Raji (cell line): ENCODE data around the gene COQ6.

Experiments
- POLR2A ChIP-seq: IDR thresholded peaks from 2 replicates; pipeline ENCODE4 v1.6.1; 2011; ENCODE audit warnings: low read depth, low read length, control low read depth; ENCODE audit not compliant: insufficient read depth

COQ6 gene

DNA sequence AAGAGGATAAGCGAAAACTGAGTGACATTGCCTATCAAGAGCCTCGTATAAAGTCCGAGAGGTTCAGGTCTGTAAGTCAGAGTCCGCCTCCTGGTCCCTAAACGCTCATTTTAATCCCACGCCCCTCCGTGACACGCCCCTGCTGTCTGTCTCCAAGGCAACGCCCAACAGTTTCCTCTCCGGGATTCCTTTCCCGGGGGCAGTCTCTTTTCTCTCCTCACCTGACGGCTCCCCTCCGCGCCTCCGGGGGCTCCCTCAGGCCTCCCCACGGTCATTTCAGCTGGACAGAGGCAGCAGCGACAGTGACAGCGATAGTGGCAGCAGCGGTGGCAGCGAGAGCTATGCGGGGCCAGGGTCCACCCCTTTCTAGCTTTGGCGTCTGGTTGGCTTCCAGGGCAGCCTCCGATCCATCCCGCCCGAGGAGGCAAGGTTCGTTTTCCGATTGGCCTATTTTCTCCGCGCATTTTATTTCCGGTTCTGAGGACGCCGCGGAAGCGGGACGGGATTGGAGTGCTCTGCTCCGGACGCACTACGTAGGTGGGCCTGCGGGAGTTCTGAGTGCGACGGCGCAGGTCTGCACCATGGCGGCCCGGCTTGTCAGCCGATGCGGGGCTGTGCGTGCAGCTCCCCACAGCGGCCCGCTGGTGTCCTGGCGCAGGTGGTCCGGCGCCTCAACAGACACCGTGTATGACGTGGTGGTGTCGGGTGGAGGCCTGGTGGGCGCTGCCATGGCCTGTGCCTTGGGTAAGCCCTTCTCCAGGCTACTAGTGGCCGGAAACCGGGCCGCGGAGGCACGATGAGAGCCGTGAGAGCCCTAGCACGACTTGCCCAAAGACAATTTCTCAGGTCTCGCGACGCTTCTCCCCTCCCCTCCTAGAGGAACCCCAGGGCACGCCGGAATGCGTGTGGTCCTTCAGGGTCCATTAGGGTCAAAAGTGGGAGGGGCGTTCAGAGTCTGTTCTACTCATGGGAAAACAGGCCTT is at the start of gene COQ6, which contains the start of gene FAM161B:
Gene COQ6, plus strand, starts transcription at position 551 of the 983 bp plus-strand sequence. Its CDS starts 31 bp downstream, at position 582.
Gene FAM161B, minus strand, starts transcription at position 343 of the 983 bp plus-strand sequence. Its CDS starts 68 bp downstream, at position 275.
- TF ChIP-seq POLR2A = peak; percentile 93

GRCh38 chr14:73903028-73903427 is 47.1 kb upstream of the COQ6 start:
- no peak for TF ChIP-seq POLR2A

DNA sequence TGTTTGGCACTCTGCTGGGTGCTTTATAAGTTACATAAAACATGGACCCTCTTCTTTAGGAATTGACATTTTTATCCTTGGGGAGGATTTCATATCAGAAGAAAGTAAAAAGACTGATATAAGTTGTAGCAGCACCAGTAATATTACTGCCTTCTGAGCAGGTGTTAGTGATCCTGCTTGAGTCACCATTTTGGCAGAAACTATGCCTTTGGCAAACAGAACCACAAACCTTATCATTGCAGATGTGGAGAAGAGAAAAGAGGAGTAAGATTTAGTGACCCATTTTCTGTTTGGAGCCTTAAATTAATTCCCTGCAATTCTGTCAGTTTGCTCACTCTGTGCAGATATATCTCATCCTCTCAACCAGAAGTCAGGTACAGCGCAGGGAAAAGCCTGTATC is 40.4 kb upstream of the COQ6 start:
- no peak for TF ChIP-seq POLR2A

DNA sequence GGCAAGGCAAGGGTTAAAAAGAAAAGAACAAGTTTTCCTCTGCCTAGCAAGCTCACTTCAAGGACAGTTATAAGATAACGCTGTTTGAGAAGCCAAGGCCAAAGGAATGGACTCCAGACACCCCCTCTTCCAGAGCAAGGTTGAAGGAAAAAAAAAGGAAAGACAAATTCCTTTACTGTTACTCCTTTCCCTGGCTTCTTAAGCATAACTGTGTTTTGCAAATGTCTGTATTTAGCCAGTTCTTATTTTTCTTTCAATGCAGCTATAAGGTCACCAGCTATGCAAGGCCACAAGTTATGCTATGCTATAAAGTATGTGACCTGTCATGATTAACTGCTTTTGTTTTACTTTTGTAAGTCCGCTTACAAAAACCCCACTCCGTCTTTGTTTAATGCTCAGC is 36.8 kb upstream of the COQ6 start:
- TF ChIP-seq POLR2A = no peak

GRCh38 chr14:73916324-73916723 is 33.8 kb upstream of the COQ6 start:
- TF ChIP-seq POLR2A = no peak

DNA sequence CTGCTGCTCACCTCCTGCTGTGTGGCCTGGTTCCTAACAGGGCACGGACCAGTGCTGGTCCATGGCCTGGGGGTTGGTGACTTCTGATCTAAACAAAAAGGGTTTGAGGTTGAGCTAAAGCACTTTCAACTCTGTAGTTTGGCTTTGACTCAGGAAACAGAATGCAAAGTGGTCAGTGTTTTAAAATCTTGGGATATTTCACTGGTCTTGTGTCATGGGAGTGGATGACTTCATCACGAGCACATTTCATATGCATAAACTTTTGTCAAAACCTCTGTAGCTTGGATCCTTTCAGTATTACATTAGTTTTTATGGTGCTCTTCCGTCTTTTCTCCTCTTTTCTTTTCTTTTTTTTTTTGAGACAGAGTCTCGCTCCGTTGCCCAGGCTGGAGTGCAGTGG is 25.8 kb upstream of the COQ6 start:
- no peak for TF ChIP-seq POLR2A

- TF ChIP-seq POLR2A = no peak
These were observed 14.4 kb upstream of the COQ6 start for GRCh38 chr14:73935666-73936065.

GRCh38 chr14:73936548-73936947 is 13.6 kb upstream of the COQ6 start:
- no peak for TF ChIP-seq POLR2A

GRCh38 chr14:73937012-73937411 is 13.1 kb upstream of the COQ6 start:
- TF ChIP-seq POLR2A = no peak

DNA sequence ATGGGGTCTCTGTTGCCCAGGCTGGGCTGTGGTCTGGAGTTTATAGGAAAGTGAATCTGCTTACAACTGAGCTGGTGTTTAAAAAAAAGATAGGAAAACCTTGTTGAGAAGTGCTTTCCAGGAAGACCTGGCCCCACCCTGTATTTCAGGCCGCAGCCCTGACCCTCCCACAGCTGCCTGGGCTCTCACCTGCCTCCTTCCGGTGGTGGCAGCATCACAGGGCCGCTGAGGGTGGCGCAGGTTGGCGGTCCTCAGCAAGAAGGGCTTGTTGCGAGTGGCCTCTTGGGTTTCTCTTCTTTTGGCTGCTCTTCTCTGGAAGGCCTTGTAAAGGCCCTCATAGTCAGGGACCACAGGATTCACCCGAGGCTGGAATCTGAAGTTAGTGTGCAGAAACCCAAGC is 7.9 kb upstream of the COQ6 start:
- no peak for TF ChIP-seq POLR2A

DNA sequence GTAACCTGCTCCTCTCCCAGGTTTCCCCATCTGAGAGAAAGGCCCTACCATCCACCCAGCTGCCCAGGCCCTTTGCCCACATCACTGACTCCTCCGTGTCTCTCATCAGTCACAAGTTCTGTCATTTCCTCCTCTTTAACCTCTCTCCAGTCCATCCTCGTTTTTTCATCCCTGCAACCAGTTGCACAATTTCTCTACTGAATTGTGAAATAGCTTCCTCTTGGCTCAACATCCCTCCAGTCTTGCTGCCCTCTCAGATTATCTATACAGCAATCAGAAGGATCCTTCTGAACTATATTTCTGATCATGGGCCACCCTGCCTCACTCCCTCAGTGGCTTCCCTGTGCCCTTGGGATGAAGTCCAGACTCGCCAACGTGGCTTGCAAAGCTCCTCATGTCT is 7.0 kb upstream of the COQ6 start:
- TF ChIP-seq POLR2A = no peak

GRCh38 chr14:73944432-73945158 is 5.5 kb upstream of the COQ6 start:
- TF ChIP-seq POLR2A = no peak

DNA sequence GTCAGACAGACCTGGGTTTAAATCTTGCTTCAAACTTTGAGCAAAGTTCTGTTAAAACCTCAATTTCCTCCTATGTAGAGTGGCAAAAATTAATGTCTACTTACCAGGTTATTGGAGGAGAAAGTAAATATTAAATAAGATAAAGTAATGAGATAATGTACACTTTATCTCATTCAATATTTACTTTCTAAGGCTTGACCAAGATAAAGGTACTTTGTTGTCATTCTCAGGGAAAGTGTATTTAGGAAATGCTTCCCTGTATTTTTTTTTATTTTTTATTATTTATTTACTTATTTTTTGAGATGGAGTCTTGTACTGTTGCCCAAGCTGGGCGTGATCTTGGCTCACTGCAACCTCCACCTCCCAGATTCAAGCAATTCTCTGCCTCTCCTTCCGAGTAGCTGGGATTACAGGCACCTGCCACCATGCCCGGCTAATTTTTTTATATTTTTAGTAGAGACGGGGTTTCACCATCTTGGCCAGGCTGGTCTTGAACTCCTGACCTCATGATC is 4.9 kb upstream of the COQ6 start:
- TF ChIP-seq POLR2A = no peak

GRCh38 chr14:73953731-73954130 is 3.6 kb downstream of the COQ6 start:
- no peak for TF ChIP-seq POLR2A

DNA sequence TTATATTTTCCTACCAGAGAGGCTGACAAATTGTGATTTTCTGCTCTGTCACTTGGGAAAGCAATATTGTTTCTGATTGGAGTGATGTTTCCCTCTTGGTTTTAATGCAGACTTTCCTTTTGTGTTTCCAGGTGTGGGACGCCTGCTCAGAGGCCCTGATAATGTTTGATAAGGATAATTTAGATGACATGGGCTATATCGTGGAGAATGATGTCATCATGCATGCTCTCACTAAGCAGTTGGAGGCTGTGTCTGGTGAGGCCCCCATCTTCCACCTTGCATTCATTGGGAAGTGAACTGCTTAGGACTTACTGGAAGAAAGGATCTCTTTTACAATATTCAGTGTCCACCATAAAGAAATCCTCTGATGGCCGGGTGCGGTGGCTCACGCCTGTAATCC is 5.6 kb downstream of the COQ6 start:
- no peak for TF ChIP-seq POLR2A

DNA sequence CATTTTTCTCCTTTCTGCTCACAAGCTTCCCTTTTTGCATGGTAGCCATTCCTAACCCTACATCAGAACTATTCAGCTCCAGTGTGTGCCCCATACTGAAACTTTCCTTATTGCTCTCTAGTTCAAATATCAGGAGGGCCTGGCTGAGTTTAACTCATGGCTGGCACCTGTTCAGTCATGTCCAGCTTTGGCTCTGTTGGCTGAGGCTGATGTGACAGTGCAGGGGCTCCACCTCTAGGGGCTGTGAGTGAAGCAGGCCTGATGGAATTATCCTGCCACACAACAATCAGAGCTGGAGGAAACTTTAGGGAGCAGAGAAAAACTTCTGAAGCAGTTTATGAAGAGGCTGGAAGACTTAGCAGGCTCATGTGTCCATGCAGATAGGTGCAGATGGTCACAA is 8.5 kb downstream of the COQ6 start:
- no peak for TF ChIP-seq POLR2A
